Activated naive CD8-positive, alpha-beta T cell treated with anti-CD3 and anti-CD28 coated beads for 36 hours (primary cell): ENCODE results near the gene RASGRF2. TPM values are rescaled to one million over a fixed set of nuclear protein-coding genes. Genes with fewer than 3 reads are reported as not detected.
"Not testable (repeated sequence)": the region's sequence is repeated elsewhere in the genome, so short reads cannot be mapped to it uniquely, and the experiment has no call there.

Experiments
- DNase-seq: peaks from one replicate; pipeline ENCODE4 v3.0.0; 2021
- H3K27ac Mint-ChIP-seq: one replicate; pipeline ENCODE4 v1.8.0; 2022; ENCODE audit warnings: mild to moderate bottlenecking, moderate library complexity, mixed read lengths
- H3K27me3 Mint-ChIP-seq: one replicate; pipeline ENCODE4 v1.8.0; 2022; ENCODE audit warnings: mild to moderate bottlenecking, mixed read lengths
- H3K36me3 Mint-ChIP-seq: one replicate; pipeline ENCODE4 v1.8.0; 2021; ENCODE audit warnings: mild to moderate bottlenecking, mixed read lengths
- H3K4me1 Mint-ChIP-seq: one replicate; pipeline ENCODE4 v1.8.0; 2021; ENCODE audit warnings: mixed read lengths
- H3K4me3 Mint-ChIP-seq: one replicate; pipeline ENCODE4 v1.8.0; 2022; ENCODE audit warnings: mild to moderate bottlenecking, moderate library complexity, mixed read lengths
- H3K9me3 Mint-ChIP-seq: one replicate; pipeline ENCODE4 v1.8.0; 2022; ENCODE audit warnings: mixed read lengths
- total RNA-seq, 2 experiments: library from RNA; stranded (reverse); gene quantifications; one replicate each; pipeline ENCODE4 v1.2.3, GENCODE V29; 2021

RASGRF2 gene
- total RNA-seq, 2 experiments from 2014 or later, result 12.3 to 13.3 TPM

DNA sequence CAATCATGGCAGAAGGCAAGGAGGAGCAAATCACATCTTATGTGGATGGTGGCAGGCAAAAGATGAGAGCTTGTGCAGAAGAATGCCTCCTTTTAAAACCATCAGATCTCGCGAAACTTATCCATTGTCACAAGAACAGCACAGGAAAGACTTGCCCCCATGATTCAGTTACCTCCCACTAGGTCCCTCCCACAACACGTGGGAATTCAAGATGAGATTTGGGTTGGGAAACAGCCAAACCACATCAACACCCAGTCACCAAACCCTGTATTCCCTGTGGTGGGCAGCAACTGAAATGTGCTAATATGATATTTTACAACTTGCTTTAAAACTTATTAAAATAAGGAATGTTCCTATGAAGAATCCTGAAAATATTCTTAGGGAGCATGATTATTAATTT, 54.2 kb downstream of the RASGRF2 start:
- Mint-ChIP-seq H3K4me1 (peaks cover 63% of the 10 kb centered on the region), H3K36me3 (peaks cover 18% of the 10 kb centered on the region), H3K27me3 (no peaks in the 10 kb centered on the region)

DNA sequence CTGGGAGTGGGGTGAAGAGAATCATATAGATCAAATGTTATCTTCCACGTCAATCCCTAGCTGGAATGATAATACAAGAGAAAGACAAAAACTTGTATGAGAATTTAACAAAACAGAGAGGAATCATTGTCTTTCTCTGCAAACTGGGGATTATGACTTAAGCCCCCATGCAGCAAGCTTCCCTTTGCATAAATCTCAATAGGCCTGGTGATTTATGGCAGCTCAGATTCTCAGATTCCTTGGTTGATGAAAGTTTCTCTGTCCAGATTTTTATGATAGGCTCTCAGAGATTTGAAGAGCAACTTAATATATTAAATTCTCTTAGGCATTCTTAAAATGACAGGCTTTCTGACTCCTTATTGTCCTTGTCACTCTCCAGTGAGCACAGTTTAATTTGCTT, 56.0 kb downstream of the RASGRF2 start:
- no peaks in the 10 kb centered on the region for H3K27me3 Mint-ChIP-seq
- H3K4me1 Mint-ChIP-seq, result peaks cover 70% of the 10 kb centered on the region
- H3K4me3 Mint-ChIP-seq, result no peak overlapping the region
- peaks cover 3% of the 10 kb centered on the region for H3K9me3 Mint-ChIP-seq
- H3K36me3 Mint-ChIP-seq, result peaks cover 18% of the 10 kb centered on the region
- no peak overlapping the region for H3K27ac Mint-ChIP-seq
- DNase-seq, result no peak

More for the DNA sequence above, 54.2 kb downstream of the RASGRF2 start:
- Mint-ChIP-seq H3K4me3 (no peak overlapping the region), H3K27ac (no peak overlapping the region), H3K9me3 (peaks cover 3% of the 10 kb centered on the region)
- DNase-seq, result no peak

DNA sequence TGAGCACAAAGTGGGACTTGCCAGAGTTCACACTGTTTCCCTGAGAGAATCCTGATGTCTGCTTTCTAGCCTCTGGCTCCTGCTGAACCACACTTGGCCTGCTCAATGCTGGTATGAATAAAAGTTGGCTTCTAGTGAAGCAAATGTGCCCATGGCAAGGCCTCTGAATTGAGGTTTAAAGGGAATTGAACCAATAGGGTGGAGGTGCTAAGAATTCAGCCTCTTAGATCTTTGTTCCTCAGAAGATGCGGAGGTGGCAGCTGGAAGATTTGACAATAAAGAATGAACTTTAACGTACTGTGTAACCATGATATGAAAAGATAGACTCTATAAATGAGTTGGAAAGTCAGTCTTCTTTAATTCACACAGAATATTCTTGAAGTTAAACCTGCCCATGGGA, 57.2 kb downstream of the RASGRF2 start:
- H3K27me3 Mint-ChIP-seq, result no peaks in the 10 kb centered on the region
- DNase-seq, result no peak
- H3K9me3 Mint-ChIP-seq, result peaks cover 3% of the 10 kb centered on the region
- H3K36me3 Mint-ChIP-seq, result peaks cover 14% of the 10 kb centered on the region
- H3K4me1 Mint-ChIP-seq, result peaks cover 74% of the 10 kb centered on the region
- H3K4me3 Mint-ChIP-seq, result no peak overlapping the region
- H3K27ac Mint-ChIP-seq, result peak overlapping the region; percentile 86

DNA sequence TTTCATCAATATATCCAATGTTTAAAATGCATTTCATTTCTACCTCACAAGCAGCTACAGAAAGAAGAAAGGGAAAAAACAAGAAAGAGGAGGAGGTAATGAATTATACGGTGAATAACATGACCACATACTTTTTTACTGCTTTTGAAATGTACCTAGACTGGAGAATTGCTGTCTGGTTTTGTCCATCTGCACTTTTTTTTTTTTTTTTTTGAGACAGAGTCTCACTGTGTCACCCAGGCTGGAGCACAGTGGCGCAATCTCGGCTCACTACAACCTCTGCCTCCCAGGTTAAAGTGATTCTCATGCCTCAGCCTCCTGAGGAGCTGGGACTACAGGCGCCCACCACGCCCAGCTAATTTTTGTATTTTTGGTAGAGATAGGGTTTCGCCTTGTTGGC, 58.4 kb downstream of the RASGRF2 start:
- Mint-ChIP-seq H3K4me3 (peak overlapping the region; percentile 66), H3K4me1 (peaks cover 83% of the 10 kb centered on the region), H3K27ac (peak overlapping the region; percentile 86)

DNA sequence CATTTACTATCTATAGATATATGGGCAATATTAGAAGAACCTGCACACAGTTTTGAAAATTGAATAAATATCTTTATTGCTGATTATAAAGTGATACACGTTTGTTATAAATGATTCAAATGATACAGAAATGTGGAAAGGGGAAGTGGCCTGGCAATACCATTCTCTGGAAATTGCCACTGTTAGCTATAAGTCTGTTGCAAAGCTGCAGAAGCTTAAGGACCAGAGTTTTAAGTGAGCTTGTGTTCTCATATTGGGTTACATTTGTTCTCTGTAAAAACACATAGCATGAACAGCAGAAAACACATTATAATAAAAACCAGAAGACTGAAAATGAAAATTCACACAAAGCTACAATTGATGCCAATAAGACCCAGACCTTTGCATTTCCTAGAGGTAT, 59.6 kb downstream of the RASGRF2 start:
- Mint-ChIP-seq H3K27me3 (no peaks in the 10 kb centered on the region), H3K4me1 (peaks cover 83% of the 10 kb centered on the region), H3K4me3 (no peak overlapping the region), H3K27ac (no peak overlapping the region), H3K9me3 (no peaks in the 10 kb centered on the region), H3K36me3 (peaks cover 2% of the 10 kb centered on the region)
- DNase-seq, result no peak

More for the DNA sequence above, 58.4 kb downstream of the RASGRF2 start:
- not testable (repeated sequence) for H3K36me3 Mint-ChIP-seq, H3K9me3 Mint-ChIP-seq, H3K27me3 Mint-ChIP-seq
- DNase-seq, result peak; percentile 31

DNA sequence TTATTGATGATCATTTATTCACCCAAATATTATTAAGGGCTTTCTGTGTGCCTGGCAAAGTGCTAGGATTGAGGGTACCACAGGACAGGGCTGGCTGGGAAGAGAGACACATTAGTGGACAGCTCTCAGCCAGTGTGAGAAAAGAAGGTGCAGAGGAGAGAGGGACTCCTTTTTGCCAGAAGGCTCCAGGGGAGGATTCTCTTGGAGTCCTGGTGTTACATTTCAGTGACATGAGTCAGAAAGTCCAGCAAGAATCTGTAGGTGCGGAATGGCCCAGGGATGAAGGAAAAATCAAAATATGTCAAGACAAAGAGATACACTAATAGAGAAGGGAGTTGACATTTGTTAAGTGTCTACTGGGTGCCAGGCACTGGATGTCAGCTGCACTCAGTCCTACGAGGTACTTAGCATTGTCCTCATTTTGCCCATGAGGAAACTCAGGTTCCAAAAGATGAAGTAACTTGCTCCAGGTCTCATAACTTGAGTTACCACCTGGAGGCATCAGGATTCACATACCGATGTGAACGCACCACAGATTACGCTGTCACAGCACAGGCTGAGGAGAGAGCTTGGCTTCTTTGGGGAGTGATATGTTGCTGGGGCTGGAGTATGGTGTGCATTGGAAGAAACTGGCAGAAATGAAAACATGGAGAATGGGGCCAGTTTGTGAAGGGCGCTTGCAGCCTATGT, 60.5 kb downstream of the RASGRF2 start:
- no peak for DNase-seq
- H3K4me1 Mint-ChIP-seq, result peaks cover 88% of the 10 kb centered on the region
- no peak overlapping the region for H3K4me3 Mint-ChIP-seq
- H3K36me3 Mint-ChIP-seq, result peaks cover 2% of the 10 kb centered on the region
- H3K27ac Mint-ChIP-seq, result no peak overlapping the region
- H3K9me3 Mint-ChIP-seq, result no peaks in the 10 kb centered on the region
- H3K27me3 Mint-ChIP-seq, result no peaks in the 10 kb centered on the region

DNA sequence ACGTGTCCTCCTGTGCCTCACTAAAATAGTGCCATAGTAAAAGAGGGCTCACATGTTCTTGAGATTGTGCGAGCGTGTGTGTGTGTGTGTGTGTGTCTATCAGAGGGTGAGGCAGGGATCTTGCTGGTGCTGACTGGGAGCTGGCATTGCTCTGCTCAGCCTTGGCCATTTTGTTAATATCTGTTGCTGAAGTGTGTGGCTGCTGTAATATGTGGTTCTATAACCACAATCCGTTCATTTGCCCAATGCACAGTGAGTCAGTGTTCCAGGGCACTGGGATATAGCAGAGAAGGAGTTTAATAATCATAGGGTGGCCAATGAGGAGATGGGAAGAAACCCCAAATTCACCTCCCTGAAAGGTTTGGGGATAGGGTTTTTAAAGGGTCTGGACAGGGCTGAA, 61.3 kb downstream of the RASGRF2 start:
- Mint-ChIP-seq H3K36me3 (peaks cover 6% of the 10 kb centered on the region), H3K4me3 (no peak overlapping the region), H3K4me1 (peaks cover 85% of the 10 kb centered on the region), H3K27ac (no peak overlapping the region), H3K9me3 (no peaks in the 10 kb centered on the region), H3K27me3 (no peaks in the 10 kb centered on the region)
- DNase-seq, result no peak

DNA sequence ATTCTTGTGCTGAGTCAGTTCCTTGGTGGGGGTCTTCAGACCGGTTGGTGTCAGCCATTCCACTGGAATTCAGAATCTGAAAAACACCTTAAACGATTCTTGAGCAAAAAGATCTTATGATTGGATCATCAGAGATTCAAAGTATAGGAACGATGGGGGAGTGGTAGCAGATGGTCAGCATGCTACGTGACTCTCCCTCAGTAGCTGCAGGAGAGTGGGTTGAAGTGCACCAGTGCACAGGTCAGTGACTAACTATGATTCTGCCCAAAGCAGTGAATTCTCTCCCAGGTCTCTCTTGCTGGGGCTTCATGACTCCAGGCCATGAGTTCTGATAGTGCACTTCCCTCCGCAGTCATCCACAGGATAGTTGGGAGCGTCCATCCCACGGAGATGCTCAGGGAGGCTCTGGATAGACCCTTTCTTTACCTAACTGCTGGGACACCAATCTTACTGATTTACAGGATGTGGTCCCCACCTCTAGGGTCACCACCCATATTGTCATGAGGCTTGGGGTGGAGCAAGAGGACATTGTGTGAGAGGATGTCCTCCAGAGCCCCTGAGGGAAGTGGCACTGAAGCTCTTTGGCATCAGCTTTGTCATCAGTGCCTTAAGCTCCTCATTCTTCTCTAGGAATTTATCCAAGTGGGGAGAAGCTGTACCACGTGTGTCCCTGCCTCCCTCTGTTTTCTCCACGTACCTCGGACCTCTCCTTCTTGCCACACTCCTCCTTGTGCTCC, 62.0 kb downstream of the RASGRF2 start:
- Mint-ChIP-seq H3K36me3 (peaks cover 6% of the 10 kb centered on the region), H3K4me1 (peaks cover 82% of the 10 kb centered on the region), H3K27me3 (no peaks in the 10 kb centered on the region), H3K27ac (no peak overlapping the region), H3K4me3 (no peak overlapping the region), H3K9me3 (no peaks in the 10 kb centered on the region)
- no peak for DNase-seq

DNA sequence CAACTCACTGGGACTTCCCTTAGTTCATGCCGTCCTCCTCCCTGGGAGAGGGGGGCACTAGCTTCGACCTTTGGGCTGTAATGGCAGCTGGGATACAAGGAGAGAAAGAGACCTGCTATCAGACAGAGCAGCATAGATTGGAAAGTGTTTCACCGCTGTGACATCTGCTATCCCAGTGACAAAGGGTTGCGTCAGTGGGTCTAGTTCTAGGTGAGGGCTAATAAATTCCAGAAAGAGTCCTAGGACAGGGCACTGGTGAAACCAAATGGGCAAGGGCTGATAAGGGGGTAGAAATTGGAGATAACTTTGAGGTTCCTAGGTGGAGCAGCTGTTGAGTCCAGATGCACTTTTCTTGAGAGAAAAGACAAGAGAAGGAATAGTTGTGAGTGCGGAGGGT, 62.5 kb downstream of the RASGRF2 start:
- Mint-ChIP-seq H3K4me1 (peaks cover 82% of the 10 kb centered on the region), H3K9me3 (no peaks in the 10 kb centered on the region), H3K27me3 (no peaks in the 10 kb centered on the region), H3K27ac (no peak overlapping the region), H3K4me3 (no peak overlapping the region), H3K36me3 (peaks cover 7% of the 10 kb centered on the region)
- DNase-seq, result no peak

DNA sequence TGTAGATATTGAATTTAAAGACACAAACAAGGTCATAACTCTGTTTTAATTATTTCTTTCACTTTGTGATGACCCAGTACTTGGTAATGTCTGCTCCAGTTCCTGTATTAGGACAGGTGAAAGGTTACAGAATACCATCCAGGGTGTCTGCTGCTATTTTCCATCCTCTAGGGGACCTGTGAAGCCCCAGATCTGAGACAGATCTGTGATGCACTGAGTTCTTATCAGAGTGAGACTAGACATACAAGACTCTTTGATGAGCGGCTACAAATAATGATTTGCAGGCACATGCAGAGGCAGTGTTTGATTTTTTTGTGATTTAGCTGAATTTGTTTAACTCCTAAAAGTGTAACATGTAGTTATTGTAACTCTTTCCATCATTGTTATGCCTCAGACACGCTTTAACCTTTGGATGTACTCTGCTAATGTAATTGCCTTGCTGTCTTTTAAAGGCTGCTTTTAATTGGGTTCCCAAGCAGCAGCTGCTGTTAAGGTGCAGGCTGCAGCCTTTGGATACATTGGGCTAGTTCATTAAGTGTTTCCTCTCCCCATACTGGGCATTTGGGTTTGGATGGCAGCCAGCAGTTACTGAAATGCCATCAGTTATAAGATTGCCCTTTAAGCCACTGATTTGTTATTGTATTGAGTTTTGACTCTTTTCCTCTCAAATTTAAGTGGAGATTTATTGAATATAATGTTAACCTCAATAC, 63.3 kb downstream of the RASGRF2 start:
- no peak overlapping the region for H3K4me3 Mint-ChIP-seq
- no peaks in the 10 kb centered on the region for H3K27me3 Mint-ChIP-seq
- H3K36me3 Mint-ChIP-seq, result peaks cover 10% of the 10 kb centered on the region
- peaks cover 77% of the 10 kb centered on the region for H3K4me1 Mint-ChIP-seq
- no peak for DNase-seq
- no peaks in the 10 kb centered on the region for H3K9me3 Mint-ChIP-seq
- no peak overlapping the region for H3K27ac Mint-ChIP-seq

DNA sequence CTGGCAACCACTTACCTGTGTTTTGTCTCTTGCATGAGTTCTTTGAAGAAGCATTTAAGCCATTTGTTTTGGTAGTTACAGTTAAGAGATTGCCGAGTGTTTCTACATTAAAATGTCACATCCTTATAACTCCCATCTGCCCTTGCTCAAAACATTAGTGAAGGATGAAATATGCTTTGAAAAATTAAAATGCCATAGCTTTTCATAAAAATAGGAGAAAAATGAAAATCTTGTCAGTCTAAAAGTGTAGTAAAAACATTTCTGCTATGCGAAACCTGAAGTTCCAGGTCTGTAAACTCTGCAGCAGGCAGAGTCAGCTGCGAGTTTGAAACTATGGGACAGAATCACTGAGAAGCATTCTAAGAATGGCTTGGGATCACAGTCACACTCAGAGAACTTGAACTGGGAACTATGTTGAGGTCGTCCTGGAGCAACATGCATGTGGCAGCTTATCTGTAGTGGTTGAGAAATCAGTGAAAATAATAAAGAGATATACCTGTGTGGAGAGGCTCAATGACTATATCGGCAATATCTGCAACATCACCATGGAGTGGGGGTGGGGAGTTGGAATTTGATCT, 67.4 kb downstream of the RASGRF2 start:
- H3K27me3 Mint-ChIP-seq, result no peaks in the 10 kb centered on the region
- H3K4me1 Mint-ChIP-seq, result peaks cover 49% of the 10 kb centered on the region
- peaks cover 23% of the 10 kb centered on the region for H3K36me3 Mint-ChIP-seq
- DNase-seq, result no peak
- no peak overlapping the region for H3K4me3 Mint-ChIP-seq
- peaks cover 14% of the 10 kb centered on the region for H3K9me3 Mint-ChIP-seq
- H3K27ac Mint-ChIP-seq, result no peak overlapping the region

DNA sequence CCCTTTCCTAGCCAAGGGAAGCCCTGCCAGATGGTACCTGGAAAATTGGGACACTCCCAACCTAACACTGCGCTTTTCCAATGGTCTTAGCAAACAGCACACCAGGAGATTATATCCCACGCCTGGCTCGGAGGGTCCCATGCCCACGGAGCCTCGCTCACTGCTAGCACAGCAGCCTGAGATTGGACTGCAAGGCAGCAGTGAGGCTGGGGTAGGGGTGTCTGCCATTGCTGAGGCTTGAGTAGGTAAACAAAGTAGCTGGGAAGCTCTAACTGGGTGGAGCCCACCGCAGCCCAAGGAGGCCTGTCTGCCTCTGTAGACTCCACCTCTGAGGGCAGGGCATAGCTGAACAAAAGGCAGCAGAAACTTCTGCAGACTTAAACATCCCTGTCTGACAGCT, 68.7 kb downstream of the RASGRF2 start:
- not testable (repeated sequence) for H3K27ac Mint-ChIP-seq, DNase-seq, H3K27me3 Mint-ChIP-seq, H3K4me3 Mint-ChIP-seq
- peaks cover 18% of the 10 kb centered on the region for H3K9me3 Mint-ChIP-seq
- peaks cover 36% of the 10 kb centered on the region for H3K4me1 Mint-ChIP-seq
- peaks cover 26% of the 10 kb centered on the region for H3K36me3 Mint-ChIP-seq

DNA sequence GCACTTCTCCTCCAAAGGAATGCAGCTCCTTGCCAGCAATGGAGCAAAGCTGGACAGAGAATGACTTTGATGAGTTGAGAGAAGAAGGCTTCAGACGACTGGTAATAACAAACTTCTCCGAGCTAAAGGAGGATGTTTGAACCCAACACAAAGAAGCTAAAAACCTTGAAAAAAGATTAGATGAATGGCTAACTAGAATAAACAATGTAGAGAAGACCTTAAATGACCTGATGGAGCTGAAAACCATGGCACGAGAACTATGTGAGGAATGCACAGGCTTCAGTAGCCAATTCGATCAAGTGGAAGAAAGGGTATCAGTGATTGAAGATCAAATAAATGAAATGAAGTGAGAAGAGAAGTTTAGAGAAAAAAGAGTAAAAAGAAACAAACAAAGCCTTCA, 69.6 kb downstream of the RASGRF2 start:
- Mint-ChIP-seq H3K4me1 (peaks cover 32% of the 10 kb centered on the region), H3K9me3 (peaks cover 20% of the 10 kb centered on the region), H3K36me3 (peaks cover 28% of the 10 kb centered on the region)
- not testable (repeated sequence) for H3K4me3 Mint-ChIP-seq, DNase-seq, H3K27me3 Mint-ChIP-seq, H3K27ac Mint-ChIP-seq

DNA sequence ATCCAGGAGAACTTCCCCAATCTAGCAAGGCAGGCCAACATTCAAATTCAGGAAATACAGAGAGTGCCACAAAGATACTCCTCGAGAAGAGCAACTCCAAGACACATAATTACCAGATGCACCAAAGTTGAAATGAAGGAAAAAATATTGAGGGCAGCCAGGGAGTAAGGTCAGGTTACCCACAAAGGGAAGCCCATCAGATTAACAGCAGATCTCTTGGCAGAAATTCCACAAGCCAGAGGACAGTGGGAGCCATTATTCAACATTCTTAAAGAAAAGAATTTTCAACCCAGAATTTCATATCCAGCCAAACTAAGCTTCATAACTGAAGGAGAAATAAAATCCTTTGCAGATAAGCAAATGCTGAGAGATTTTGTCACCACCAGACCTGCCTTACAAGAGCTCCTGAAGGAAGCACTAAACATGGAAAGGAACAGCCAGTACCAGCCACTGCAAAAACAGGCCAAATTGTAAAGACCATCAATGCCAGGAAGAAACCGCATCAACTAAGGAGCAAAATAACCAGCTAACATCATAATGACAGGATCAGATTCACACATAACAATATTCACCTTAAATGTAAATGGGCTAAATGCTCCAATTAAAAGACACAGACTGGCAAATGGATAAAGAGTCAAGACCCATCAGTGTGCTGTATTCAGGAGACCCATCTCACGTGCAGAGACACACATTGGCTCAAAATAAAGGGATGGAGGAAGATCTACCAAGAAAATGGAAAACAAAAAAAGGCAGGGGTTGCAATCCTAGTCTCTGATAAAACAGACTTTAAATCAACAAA, 70.3 kb downstream of the RASGRF2 start:
- H3K27ac Mint-ChIP-seq, H3K27me3 Mint-ChIP-seq, H3K4me3 Mint-ChIP-seq, DNase-seq: not testable (repeated sequence)
- Mint-ChIP-seq H3K4me1 (peaks cover 27% of the 10 kb centered on the region), H3K9me3 (peaks cover 20% of the 10 kb centered on the region), H3K36me3 (peaks cover 28% of the 10 kb centered on the region)
